Astrocyte of the cerebellum (primary cell): ENCODE results near the gene KYAT1.

ENCODE experiments used
- DNase-seq: peaks from one replicate; pipeline ENCODE4 v3.0.0-alpha.2; 2011; ENCODE audit warnings: low read depth
- H3K4me3 ChIP-seq: 2 replicates; pipeline ENCODE4 v1.5.1; 2011; ENCODE audit warnings: mild to moderate bottlenecking, low read depth, low read length, moderate library complexity
- CTCF ChIP-seq: IDR thresholded peaks from 2 replicates; pipeline ENCODE4 v1.5.1; 2012; ENCODE audit warnings: low read length, low read depth, moderate library complexity, mild to moderate bottlenecking; ENCODE audit errors: missing control alignments
- in situ Hi-C: cut with HindIII; loops from 2 replicates; pipeline ENCODE4 v1.10.0; 2017; ENCODE audit warnings: low sequenced_read_pairs

KYAT1 gene

GRCh38 chr9:128920381-128921058 is 38.8 kb upstream of the KYAT1 start, which contains the start of gene PHYHD1:
PHYHD1 (plus strand) TSS chr9:128920982; CDS start chr9:128922324, 1,342 bp downstream.
- in situ Hi-C loops = no loop called here
- DNase-seq = no peak
- no peak within 1 kb of the TSS for H3K4me3 ChIP-seq
- no peak for TF ChIP-seq CTCF

- TF ChIP-seq CTCF = no peak
- in situ Hi-C loops = no loop called here
- no peak overlapping the region for H3K4me3 ChIP-seq
- no peak for DNase-seq
Measured at GRCh38 chr9:128919402-128920089, 37.8 kb upstream of the KYAT1 start.

GRCh38 chr9:128918921-128919320 is 37.2 kb upstream of the KYAT1 start:
- TF ChIP-seq CTCF = no peak
- H3K4me3 ChIP-seq = no peak overlapping the region
- in situ Hi-C loops = no loop called here
- no peak for DNase-seq

GRCh38 chr9:128917151-128917849 is 35.5 kb upstream of the KYAT1 start:
- peak; percentile 68 for DNase-seq

GRCh38 chr9:128916745-128917144 is 35.0 kb upstream of the KYAT1 start:
- DNase-seq = no peak
- no peak for TF ChIP-seq CTCF
- in situ Hi-C loops = no loop called here
- H3K4me3 ChIP-seq = no peak overlapping the region

More at GRCh38 chr9:128917151-128917849, 35.5 kb upstream of the KYAT1 start:
- H3K4me3 ChIP-seq = no peak overlapping the region
- in situ Hi-C loops = no loop called here
- no peak for TF ChIP-seq CTCF

- TF ChIP-seq CTCF = no peak
- DNase-seq = no peak
- in situ Hi-C loops = no loop called here
- H3K4me3 ChIP-seq = no peak overlapping the region
Measured at GRCh38 chr9:128916204-128916603, 34.5 kb upstream of the KYAT1 start.
